HG02610 (cell line): ENCODE results near the gene RAB21.
"Not testable (repeated sequence)": the region's sequence is repeated elsewhere in the genome, so short reads cannot be mapped to it uniquely, and the experiment has no call there.

Experiments
- ATAC-seq: cut with Tn5 transposase; IDR thresholded peaks from one replicate; pipeline ENCODE4 v1.9.1; 2021; ENCODE audit warnings: mild to moderate bottlenecking, moderate library complexity; ENCODE audit not compliant: unreplicated experiment

RAB21 gene

DNA sequence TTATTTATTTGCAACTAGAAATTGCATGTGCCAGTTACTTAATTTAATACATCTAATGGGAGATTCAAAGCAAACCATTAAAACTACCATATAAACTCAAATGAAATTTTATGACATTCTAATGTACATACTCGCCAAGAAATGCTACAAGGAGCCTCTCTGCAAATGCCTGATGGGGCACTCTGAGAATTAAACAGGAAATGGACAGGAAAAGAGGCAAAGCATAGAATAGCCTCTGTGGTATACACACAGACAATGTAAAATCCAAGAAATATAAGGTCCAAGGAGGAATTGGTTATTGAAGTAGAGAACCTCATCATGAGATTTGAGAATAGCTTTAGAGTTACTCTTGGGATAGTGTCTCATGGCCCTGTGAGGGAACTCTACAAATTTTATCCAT lies 41.2 kb downstream of the RAB21 start:
- ATAC-seq: no peak

DNA sequence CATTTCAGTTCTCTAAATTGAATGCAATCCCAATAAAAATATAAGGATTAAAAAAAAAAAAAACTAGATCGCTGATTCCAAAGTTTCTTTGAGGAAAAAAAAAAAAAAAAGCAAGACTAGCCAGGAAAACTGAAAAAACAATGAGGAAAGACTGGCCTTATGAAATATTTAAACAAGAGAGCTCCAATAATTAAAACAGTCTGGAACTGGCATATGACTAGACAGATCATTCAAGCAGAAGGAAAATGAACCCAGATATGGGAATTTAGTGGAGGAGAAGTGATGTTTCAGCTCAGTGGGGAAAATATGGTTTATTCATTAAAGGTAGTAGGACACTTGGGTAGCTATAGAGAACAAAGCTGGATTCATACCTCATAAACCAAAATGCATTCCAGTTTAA lies 42.9 kb downstream of the RAB21 start:
- ATAC-seq: no peak

DNA sequence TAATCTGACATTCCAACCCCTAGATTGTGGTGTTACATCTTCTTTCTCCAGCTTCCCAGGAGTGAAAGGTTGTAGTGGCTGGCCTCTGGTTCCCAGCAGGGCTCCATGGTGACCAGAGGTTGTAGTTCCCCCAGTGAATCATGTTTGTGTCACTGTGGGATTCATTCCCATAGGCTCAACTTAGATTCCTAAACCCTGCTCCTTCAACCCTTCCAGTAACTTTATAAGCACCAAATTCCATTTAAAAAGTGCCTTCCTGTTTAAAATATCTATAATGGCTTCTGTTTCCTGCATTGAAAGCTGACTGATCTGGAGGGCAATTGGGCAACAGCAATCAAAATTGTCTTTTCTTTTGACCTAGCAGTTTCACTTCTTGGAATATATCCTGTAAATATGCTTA lies 44.4 kb downstream of the RAB21 start:
- no peak for ATAC-seq

DNA sequence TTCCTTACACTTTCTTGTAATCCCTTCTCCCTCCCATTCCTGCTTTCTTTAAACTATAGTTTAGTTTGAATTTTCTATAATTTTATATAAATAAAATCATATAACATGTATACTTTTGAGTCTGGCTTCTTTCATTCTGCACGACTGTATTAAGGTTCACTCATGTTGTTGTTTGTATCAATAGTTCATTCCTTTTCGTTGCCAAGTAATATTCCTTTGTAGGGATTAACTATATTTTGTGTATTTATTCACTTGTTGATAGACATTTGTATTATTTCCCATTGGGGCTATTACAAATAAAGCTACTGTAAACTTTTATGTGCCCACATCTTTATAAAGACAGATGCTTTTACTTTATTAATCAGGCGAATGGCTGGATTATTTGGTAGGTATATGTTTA lies 45.5 kb downstream of the RAB21 start:
- no peak for ATAC-seq

DNA sequence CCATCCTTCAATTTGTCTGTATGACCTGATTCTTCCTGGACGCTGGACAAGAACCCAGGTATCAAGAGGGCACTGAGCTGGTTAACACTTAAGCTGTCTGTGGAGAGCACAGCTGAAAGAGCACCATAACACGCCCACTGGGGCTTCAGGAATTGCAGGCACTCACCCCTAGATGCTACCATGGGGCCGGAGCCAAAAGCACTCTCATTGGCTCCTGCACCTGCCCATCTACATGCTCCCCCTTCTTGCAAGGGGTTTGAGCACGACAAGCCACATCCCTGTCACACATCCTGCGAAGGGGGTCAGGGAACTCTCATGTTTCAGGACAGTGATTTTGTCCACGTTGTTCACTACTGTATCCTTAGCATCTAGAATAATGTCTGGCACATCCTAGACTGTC lies 49.8 kb downstream of the RAB21 start:
- ATAC-seq: no peak

DNA sequence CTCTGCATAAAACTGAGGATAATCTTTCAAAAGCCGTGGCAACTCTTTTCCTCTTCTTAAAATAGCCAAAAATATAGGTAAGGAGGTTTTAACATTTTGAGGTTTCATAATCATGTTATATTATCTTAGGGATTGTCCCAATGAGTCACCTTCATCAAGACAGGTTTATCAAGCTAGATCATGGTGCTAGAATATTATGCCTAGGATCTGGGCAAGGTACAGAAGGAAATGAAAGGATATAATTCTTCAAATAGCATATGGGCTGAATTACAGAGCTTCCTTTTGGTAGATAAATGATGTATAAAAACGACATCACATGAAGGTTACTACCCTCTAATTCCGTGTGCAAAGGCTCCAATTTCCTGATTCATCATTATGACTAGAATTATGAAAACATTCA lies 56.3 kb downstream of the RAB21 start:
- no peak for ATAC-seq

DNA sequence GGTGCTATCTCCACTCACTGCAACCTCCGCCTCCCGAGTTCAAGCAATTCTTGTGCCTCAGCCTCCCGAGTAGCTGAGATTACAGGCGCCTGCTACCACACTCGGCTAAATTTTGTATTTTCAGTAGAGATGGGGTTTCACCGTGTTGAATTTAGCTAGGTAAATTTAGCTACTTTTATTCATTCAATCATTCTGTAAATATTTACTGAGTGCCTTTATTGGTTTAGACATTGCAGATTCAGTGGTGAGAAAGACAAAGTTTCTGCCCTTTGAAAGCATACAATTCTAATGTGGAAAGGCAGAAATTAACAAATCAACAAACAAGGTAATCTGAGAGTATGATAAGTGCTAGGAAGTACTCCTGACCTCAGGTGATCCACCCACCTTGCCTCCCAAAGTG lies 60.6 kb downstream of the RAB21 start:
- not testable (repeated sequence) for ATAC-seq

DNA sequence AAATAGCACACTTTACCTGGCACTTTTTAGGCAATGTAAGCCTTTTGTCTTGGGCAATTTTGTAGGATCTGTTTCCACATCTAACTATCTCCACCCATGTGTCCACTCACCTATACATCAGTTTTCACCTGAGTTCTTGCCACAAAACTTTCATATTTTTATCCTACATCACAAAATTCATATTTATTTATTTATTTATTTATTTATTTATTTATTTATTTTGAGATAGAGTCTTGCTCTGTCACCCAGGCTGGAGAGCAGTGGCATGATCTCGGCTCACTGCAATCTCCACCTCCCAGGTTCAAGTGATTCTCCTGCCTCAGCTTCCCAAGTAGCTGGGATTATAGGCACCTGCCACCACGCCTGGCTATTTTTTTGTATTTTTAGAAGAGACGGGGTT lies 67.4 kb downstream of the RAB21 start:
- ATAC-seq: not testable (repeated sequence)

DNA sequence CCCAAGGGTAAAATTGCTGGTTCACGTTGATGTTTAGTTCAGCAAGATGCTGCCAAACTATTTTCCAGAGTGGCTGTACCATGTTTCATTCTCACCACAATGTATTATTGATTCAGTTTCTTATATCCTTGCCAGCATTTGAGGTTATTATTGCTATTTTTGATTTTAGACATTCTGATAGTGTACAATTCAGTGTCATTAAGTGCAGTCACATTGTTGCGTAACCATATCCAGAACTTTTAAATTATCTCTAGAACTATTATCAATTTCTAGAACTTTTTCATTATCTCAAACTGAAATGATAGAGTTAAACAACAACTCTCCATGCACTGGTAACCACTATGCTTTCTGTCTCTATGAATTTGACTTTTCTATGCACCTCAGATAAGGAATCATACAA lies 74.2 kb downstream of the RAB21 start:
- ATAC-seq: no peak

DNA sequence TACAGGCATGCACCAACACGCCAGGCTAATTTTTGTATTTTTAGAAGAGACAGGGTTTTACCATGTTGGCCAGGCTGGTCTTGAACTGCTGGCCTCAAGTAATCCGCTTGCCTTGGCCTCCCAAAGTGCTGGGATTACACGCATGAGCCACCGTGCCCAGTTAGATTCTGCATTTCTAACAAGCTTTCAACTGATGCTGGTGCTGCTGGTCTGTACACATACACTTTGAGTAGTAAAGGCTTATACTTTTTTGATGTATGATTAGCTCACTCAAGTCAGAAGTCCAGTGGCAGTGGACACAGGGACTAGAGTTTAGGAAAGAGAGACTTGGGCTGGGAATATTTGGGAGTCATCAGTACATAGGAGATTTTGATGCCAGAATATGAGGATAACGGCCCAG lies 82.7 kb downstream of the RAB21 start:
- ATAC-seq: no peak

DNA sequence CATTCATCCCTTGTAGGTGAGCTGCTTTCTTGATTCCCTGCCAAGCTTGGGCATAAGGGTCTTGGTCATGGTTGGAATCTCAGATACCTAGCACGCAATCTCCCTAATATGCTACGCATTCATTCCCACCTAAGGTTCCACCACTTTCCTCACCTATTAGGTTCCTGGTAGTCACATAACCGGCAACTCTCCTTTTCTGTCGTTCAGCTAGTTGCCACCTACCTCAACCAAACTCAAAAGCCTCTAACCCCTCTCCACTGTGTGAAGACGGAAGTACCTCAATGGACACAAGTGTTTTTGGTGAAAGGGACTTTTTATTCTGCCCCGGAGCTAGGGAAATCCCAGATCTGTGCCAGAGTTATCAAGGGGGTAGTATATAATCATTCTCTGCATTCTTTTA lies 83.6 kb downstream of the RAB21 start:
- ATAC-seq: no peak

DNA sequence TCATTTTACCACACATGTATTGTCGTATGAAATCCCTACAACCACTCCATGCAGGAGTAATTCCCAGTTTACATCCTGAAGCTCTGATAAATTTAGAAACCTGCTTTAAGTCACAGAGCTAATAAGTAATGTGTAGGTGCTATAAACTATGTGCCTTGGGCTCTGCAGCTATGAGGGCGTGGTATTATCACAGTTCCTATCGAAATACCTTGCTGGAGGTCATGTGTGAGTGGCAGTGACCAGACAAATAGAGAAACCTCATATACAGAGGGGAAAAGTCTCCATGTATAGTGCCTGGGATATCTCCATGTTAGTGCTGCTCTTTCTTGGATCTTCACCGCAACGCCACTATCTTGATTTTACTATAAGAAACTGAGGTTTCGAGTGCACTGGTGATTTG lies 84.0 kb downstream of the RAB21 start:
- no peak for ATAC-seq

DNA sequence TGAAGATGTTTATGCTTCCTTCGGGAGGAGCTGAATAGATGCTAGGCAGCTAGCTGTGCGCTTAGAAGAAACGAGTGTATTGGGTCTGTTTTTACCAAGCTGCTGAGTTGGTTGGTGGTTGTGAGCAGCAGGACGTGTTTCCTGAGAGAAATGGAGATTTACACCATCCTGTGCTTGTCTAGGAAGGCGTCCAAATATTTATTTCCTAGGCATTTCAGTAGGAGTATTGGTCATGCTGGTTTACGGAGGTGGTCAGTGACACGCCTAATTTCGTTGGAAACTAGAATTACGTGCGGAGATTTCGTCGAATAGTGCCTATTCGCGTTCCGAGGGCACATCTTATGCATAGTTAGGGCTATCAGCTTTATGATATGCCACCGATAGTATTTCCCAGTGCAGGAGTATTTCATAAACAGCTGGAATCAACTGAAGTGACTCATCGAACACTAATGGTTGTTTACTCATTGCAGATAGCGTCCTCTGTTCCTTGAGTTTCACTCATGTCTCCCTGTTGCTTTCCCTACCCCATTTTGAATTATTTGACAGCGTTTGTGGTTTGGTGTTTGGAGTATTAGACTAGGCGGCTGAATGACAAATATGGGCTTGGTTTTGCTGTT lies 85.7 kb downstream of the RAB21 start:
- ATAC-seq: peak; percentile 4

DNA sequence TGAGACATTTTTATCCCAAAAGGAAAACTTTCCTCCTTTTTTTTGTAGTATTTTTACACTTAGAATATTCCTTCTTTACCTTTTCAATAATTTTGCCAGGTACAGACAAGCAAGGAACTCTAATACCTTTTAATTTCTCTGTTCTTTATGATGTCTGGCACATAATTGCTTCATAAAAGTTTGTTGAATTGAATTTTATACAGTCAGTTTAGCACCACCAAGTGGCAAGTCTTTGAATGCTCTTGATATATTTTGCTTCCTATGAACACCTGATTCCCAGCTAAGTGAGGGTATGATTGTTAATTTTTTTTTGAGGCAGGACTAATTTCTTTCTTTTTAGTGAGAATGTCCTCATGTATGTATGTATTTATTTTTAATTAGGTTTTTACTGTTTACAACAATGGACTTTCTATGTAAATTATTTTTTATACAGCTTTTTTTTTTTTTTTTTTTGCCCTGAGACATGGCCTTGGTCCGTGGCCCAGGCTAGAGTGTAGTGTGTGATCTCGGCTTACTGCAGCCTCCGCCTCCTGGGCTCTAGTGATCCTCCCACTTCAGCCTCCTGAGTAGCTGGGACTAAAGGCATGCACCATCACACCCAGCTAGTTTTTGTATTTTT lies 91.8 kb downstream of the RAB21 start:
- ATAC-seq: no peak

DNA sequence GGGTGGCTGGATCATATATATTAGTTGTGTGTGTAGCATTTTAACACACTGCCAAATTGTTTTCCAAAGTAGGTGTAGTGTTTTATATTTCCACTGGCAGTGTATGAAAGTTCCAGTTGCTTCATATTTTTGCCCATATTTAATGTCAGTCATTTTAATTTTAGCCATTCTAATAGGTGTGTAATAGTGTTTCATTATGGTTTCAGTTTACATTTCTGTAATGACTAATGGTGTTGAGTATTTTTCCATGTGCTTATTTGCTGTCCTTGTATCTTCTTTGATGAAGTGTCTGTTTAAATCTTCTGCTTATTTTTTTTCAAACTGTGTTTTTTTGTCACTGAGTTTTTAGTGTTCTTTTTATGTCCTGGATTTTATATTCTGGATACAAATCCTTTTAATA lies 93.5 kb downstream of the RAB21 start:
- ATAC-seq: peak; percentile 66

DNA sequence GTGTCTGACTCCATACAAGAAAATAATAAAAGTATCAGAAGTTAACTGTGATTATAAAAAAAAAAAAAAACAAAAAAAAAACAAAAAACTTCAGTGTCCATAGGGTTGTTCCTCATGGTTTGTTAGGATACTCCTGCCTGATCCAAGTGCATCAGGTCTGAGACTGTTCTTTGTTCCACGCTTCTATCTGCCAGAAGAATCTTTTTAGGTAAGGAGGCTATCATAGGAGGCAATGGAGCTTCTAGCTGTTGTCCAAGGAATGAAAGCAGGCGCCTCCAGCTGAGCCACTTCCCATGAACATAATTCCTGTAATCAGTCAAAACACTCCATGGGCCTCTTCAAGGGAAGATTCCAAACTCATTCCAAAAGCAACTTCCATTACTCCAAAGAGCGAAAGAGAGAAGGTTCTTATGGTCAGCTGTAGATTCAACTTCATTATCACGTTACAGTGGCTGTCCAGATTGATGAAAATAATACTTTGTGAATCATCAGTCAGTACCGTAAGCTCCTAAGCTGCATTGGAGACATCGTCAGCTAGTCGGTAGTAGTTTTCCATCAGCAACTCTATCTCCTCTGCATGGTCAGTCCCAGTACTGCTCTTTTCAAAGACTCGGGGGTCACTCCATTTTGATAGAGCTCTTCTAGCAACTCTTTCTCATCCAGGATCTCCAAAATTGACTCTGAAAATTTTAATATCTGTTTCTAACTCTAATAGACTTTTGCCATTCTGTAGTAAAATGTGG lies 94.6 kb downstream of the RAB21 start:
- no peak for ATAC-seq
